ENCODE data around the gene TNKS1BP1.

GRCh38 chr11:57322256-57323166 is 2.2 kb downstream of the TNKS1BP1 start:
- no peak for TF ChIP-seq CTCF (IDR thresholded peaks at IDR 0.05; ENCODE audit: low read length)
- no peak for TF ChIP-seq EZH2 (IDR thresholded peaks at IDR 0.05; ENCODE audit: borderline replicate concordance, low read length)

Measured in OCI-LY1 (cell line).